ENCODE data around the gene PLA2G4D. TPM values are rescaled to one million over a fixed set of nuclear protein-coding genes. Genes with fewer than 3 reads are reported as not detected.

PLA2G4D gene
- polyA plus RNA-seq, 1 of the 3 experiments (the other 2 are of a cell fraction) = not detected

DNA sequence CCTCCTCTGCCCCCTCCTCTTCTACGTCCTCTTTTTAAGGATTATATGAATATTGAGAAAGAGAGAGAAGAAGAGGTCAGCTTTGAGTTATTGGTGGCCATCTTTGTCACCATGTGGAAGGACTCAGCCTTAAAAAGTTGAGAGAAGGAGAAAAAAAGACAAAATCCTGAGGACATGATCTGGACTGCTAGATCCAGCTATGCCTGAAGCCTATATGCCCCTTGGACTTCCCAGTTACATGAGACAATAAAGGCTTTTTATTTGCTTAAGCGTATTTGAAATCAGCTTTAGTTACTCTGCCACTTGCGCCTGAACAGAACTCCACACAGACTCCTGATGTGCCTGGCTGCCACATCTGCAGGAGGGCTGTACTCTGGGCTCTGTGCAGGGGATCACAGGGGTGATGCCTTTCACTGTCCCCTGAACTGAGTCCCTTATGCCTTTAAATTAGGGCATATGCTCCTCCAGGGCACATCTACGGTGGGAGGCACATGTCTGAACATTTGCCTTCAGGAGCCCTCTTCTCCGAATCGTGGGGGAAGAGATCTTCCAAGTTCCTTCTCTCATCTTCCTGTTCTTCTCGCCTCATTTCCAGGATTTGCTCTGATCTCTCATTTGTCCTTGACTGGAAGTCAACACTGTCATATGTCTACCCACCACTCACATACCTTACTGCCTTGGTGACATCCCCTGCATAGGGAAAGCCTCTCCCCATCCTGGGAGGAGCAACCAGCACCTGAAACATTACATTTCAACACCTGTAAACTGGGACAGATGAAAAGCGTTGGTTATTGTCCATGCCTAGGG lies 59.5 kb downstream of the PLA2G4D start:
- Histone ChIP-seq H3K4me2 (no peak overlapping the region), H4K20me1 (ENCODE audit: insufficient read depth) (no peaks in the 10 kb centered on the region), H3F3A (replicated peaks; ENCODE audit: insufficient read depth) (no peaks in the 10 kb centered on the region), H3K27me3 (ENCODE audit: insufficient read depth) (no peaks in the 10 kb centered on the region), H3K9me3 (no peaks in the 10 kb centered on the region), H3K27ac (ENCODE audit: low read depth in 2 of 2, low read length in 1 of 2) (no peak overlapping the region), H3K79me2 (ENCODE audit: insufficient read depth) (no peaks in the 10 kb centered on the region), H3K4me3 (ENCODE audit: low read depth in 2 of 2, low read length in 1 of 2) (no peak overlapping the region), H3K4me1 (ENCODE audit: control insufficient read depth in 1 of 2, insufficient read depth in 2 of 2, low read depth in 1 of 2, low read length in 1 of 2) (peaks cover 0 to 2% of the 10 kb centered on the region in 2 experiments; a peak in 1 of 4 replicates), H2AFZ (ENCODE audit: low read depth) (no peak overlapping the region), H3K9ac (no peak overlapping the region), H3K36me3 (replicated peaks in 1 of 2; ENCODE audit: control insufficient read depth in 1 of 2, insufficient read depth in 2 of 2, low read length in 1 of 2) (no peaks in the 10 kb centered on the region), H3K9me2 (no peaks in the 10 kb centered on the region)
- no peak for DNase-seq
- no peak for TF ChIP-seq EZH2phosphoT487 (IDR thresholded peaks at IDR 0.05; ENCODE audit: borderline replicate concordance, low read depth)
- POLR2A ChIA-PET = interaction anchor here (0.5 kb wide), 1 partner anchor 234 kb away, joined by 4 read pairs; no protein-coding TSS in a partner anchor
- 64% methylated on average over 8 of the region's 8 CpGs for WGBS (ENCODE audit: low lambda C conversion rate)
- CTCF ChIA-PET = no interaction called here

- no peaks in the 10 kb centered on the region for H3K79me2 ChIP-seq (ENCODE audit: insufficient read depth)
- 78% methylated on average over 3 of the region's 3 CpGs for WGBS (ENCODE audit: low lambda C conversion rate)
- ChIA-PET CTCF (no interaction called here), POLR2A (no interaction called here)
- H4K20me1 ChIP-seq (ENCODE audit: insufficient read depth) = no peaks in the 10 kb centered on the region
- DNase-seq = no peak
- H3K4me2 ChIP-seq = no peak overlapping the region
- H3K9ac ChIP-seq = no peak overlapping the region
- H3K9me3 ChIP-seq = no peaks in the 10 kb centered on the region
- peaks cover 0 to 2% of the 10 kb centered on the region in 2 experiments; a peak in 1 of 4 replicates for H3K4me1 ChIP-seq (ENCODE audit: control insufficient read depth in 1 of 2, insufficient read depth in 2 of 2, low read depth in 1 of 2, low read length in 1 of 2)
- no peak overlapping the region for H3K27ac ChIP-seq (ENCODE audit: low read depth in 2 of 2, low read length in 1 of 2)
- no peaks in the 10 kb centered on the region for H3F3A ChIP-seq (replicated peaks; ENCODE audit: insufficient read depth)
- no peaks in the 10 kb centered on the region for H3K9me2 ChIP-seq
- no peaks in the 10 kb centered on the region for H3K27me3 ChIP-seq (ENCODE audit: insufficient read depth)
- H3K4me3 ChIP-seq (ENCODE audit: low read depth in 2 of 2, low read length in 1 of 2) = no peak overlapping the region
- H2AFZ ChIP-seq (ENCODE audit: low read depth) = no peak overlapping the region
- no peaks in the 10 kb centered on the region for H3K36me3 ChIP-seq (replicated peaks in 1 of 2; ENCODE audit: control insufficient read depth in 1 of 2, insufficient read depth in 2 of 2, low read length in 1 of 2)
- TF ChIP-seq, protein P1, sequence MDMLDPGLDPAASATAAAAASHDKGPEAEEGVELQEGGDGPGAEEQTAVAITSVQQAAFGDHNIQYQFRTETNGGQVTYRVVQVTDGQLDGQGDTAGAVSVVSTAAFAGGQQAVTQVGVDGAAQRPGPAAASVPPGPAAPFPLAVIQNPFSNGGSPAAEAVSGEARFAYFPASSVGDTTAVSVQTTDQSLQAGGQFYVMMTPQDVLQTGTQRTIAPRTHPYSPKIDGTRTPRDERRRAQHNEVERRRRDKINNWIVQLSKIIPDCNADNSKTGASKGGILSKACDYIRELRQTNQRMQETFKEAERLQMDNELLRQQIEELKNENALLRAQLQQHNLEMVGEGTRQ (IDR thresholded peaks at IDR 0.05; ENCODE audit: borderline replicate concordance, low read depth, low read length) = no peak
Observed at GRCh38 chr15:42033214-42033873, 61.0 kb downstream of the PLA2G4D start.

DNA sequence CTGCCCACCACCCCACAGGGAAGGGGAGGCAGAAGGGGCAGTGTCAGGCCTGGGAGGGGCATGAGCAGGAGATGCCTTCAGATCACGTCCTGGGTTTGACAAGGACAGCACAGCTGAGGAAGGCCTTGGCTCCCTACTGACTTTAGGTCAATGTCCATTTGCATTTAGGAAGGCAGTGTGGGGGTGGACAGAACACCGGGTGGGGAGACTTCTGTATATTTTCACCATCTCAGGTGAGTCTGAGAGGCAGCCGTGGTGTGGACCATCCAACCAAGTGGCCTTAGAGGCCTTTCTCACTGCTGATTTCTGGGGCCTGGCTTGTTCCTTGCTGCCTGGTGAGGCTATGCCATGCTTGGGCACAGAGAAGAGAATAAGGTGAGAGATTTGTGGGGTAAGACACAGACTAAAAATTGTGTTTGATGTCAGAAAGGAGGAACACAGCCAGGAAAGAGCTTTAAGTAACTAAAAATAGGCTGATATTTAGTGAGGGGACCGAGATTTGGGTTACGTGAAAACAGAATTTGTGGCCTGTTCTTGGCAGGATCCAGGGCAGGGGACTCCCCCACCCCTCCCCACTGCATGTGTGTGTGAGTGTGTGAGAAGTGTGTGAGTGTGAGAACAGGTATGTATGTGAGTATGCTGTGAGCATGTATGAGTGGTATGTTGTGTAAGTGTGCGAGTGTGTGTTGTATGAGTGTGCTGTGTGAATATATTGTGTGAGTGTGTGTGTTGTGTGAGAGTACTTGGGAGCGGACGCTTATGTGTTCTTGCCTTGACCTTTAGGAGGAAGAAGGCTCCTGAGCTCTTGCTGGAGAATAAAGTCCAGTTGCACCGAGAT lies 61.8 kb downstream of the PLA2G4D start:
- POLR2A ChIA-PET = no interaction called here
- H3K27ac ChIP-seq (ENCODE audit: low read depth in 2 of 2, low read length in 1 of 2) = no peak overlapping the region
- no peaks in the 10 kb centered on the region for H3K36me3 ChIP-seq (replicated peaks in 1 of 2; ENCODE audit: control insufficient read depth in 1 of 2, insufficient read depth in 2 of 2, low read length in 1 of 2)
- H3K9me2 ChIP-seq = no peaks in the 10 kb centered on the region
- no peaks in the 10 kb centered on the region for H4K20me1 ChIP-seq (ENCODE audit: insufficient read depth)
- WGBS (ENCODE audit: low lambda C conversion rate) = 74% methylated on average over 8 of the region's 9 CpGs
- H3K27me3 ChIP-seq (ENCODE audit: insufficient read depth) = no peaks in the 10 kb centered on the region; the same call in 1 of the 2 replicates
- no peak overlapping the region for H3K4me2 ChIP-seq
- no peaks in the 10 kb centered on the region for H3K9me3 ChIP-seq
- peaks cover 0 to under 1% of the 10 kb centered on the region in 2 experiments; a peak in 1 of 4 replicates for H3K4me1 ChIP-seq (ENCODE audit: control insufficient read depth in 1 of 2, insufficient read depth in 2 of 2, low read depth in 1 of 2, low read length in 1 of 2)
- TF ChIP-seq FOSL2 (IDR thresholded peaks at IDR 0.05; ENCODE audit: borderline replicate concordance, low read depth) (no peak), RFX5 (IDR thresholded peaks at IDR 0.05; ENCODE audit: low read length) (no peak), MAX (IDR thresholded peaks at IDR 0.05; ENCODE audit: low read depth) (no peak)
- CTCF ChIA-PET = interaction anchor here (1.1 kb wide), 1 partner anchor 43 kb away, joined by 4 read pairs; no protein-coding TSS in a partner anchor
- H3F3A ChIP-seq (replicated peaks; ENCODE audit: insufficient read depth) = no peaks in the 10 kb centered on the region
- no peak overlapping the region for H3K4me3 ChIP-seq (ENCODE audit: low read depth in 2 of 2, low read length in 1 of 2)
- no peak for DNase-seq
- no peak overlapping the region for H2AFZ ChIP-seq (ENCODE audit: low read depth)
- H3K9ac ChIP-seq = no peak overlapping the region
- H3K79me2 ChIP-seq (ENCODE audit: insufficient read depth) = no peaks in the 10 kb centered on the region

Data from SK-N-SH (cell line).